Ammon's horn (tissue), 1 donor: ENCODE results near the gene RPS16.
"Not testable (repeated sequence)": the region's sequence is repeated elsewhere in the genome, so short reads cannot be mapped to it uniquely, and the experiment has no call there.

Experiments used
- DNase-seq: peaks from one replicate; pipeline ENCODE4 v3.0.0-alpha.2; 2016; ENCODE audit warnings: low spot score

Gene RPS16

GRCh38 chr19:39435499-39436349 is at the start of gene RPS16:
RPS16 (minus strand) TSS chr19:39435949; CDS start chr19:39435895, 54 bp downstream.
- peak; percentile 99 for DNase-seq

- DNase-seq: no peak
These were observed 47.4 kb upstream of the RPS16 start for GRCh38 chr19:39483141-39483540.

- no peak for DNase-seq
These were observed 45.9 kb upstream of the RPS16 start for GRCh38 chr19:39481676-39482075.

GRCh38 chr19:39481229-39481545 is 45.4 kb upstream of the RPS16 start:
- no peak for DNase-seq

- peak; percentile 95 for DNase-seq
These were observed 44.8 kb upstream of the RPS16 start, which contains the start of gene TIMM50 for GRCh38 chr19:39480337-39481228. TIMM50 (plus strand) TSS chr19:39480838; CDS start chr19:39480854, 16 bp downstream.

GRCh38 chr19:39479916-39480315 is 44.2 kb upstream of the RPS16 start:
- no peak for DNase-seq

- DNase-seq: not testable (repeated sequence)
These were observed 43.6 kb upstream of the RPS16 start for GRCh38 chr19:39479319-39479801.

- DNase-seq: no peak
These were observed 40.0 kb upstream of the RPS16 start for GRCh38 chr19:39475748-39476147.

GRCh38 chr19:39474139-39474620 is 38.4 kb upstream of the RPS16 start:
- DNase-seq: peak; percentile 43

- DNase-seq: no peak
These were observed 37.8 kb upstream of the RPS16 start for GRCh38 chr19:39473443-39473960.

GRCh38 chr19:39472746-39473442 is 37.1 kb upstream of the RPS16 start:
- no peak for DNase-seq

GRCh38 chr19:39471756-39472536 is 36.2 kb upstream of the RPS16 start:
- DNase-seq: no peak

- DNase-seq: no peak
These were observed 35.1 kb upstream of the RPS16 start for GRCh38 chr19:39470724-39471339.

- no peak for DNase-seq
These were observed 33.8 kb upstream of the RPS16 start for GRCh38 chr19:39469567-39469966.

- DNase-seq: no peak
These were observed 33.3 kb upstream of the RPS16 start for GRCh38 chr19:39469036-39469435.

- no peak for DNase-seq
These were observed 32.2 kb upstream of the RPS16 start for GRCh38 chr19:39467941-39468340.

- no peak for DNase-seq
These were observed 30.4 kb upstream of the RPS16 start for GRCh38 chr19:39465956-39466747.

- no peak for DNase-seq
These were observed 27.7 kb upstream of the RPS16 start for GRCh38 chr19:39463403-39463802.

- not testable (repeated sequence) for DNase-seq
These were observed 15.5 kb upstream of the RPS16 start for GRCh38 chr19:39451257-39451656.
